HG03175 (cell line): Measurements from ENCODE around the gene TNFRSF14.

ENCODE experiments used
- ATAC-seq: cut with Tn5 transposase; IDR thresholded peaks from one replicate; pipeline ENCODE4 v1.9.1; 2021; ENCODE audit warnings: mild to moderate bottlenecking, moderate library complexity; ENCODE audit not compliant: unreplicated experiment

Gene TNFRSF14

DNA sequence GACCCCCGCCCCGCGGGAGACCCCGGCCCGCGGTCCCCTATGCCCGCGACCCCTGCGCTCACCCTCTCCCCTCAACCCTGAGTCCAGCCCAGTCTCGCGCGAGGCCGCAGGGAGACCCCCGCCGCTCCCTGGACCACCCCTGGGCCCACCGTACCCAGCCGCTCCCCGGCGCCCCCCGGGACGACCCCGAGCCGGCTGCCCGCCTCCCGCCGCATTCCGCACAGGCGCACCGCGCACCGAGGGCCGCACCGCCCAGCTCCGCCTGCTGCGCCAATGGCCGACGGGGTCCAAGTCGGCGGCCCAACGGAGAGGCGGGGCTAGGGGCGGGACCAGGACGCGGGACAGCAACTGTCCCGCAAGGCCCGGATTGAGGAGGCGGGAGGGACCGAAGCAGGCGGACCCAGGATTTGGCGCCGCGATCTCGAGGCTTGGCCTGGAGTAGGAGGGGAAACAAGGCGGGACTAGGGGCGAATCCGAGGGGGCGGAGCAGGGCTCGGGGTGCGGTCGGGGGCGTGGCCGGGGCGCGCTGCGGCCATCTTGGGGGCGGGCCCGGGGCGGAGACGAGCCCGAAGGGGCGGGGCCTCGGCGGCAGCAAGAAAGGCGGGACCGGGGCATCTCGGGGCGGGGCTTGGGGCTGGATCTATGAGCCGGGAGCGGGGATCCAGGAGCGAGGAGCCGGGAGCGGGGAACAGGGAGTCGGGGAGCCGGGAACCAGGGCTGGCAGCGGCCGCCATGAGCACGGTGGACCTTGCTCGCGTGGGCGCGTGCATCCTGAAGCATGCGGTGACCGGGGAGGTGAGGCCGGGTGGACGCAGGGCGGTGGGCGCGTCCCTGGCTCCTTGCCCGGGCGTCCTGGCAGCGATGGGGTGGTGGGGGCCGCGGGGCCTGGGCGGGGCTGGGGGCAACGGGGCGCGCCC lies 30.2 kb downstream of the TNFRSF14 start, which contains the start of gene PRXL2B:
PRXL2B (plus strand) TSS at position 624 of the 917 bp plus-strand sequence; CDS start at position 733, 109 bp downstream.
- peak; percentile 71 for ATAC-seq

DNA sequence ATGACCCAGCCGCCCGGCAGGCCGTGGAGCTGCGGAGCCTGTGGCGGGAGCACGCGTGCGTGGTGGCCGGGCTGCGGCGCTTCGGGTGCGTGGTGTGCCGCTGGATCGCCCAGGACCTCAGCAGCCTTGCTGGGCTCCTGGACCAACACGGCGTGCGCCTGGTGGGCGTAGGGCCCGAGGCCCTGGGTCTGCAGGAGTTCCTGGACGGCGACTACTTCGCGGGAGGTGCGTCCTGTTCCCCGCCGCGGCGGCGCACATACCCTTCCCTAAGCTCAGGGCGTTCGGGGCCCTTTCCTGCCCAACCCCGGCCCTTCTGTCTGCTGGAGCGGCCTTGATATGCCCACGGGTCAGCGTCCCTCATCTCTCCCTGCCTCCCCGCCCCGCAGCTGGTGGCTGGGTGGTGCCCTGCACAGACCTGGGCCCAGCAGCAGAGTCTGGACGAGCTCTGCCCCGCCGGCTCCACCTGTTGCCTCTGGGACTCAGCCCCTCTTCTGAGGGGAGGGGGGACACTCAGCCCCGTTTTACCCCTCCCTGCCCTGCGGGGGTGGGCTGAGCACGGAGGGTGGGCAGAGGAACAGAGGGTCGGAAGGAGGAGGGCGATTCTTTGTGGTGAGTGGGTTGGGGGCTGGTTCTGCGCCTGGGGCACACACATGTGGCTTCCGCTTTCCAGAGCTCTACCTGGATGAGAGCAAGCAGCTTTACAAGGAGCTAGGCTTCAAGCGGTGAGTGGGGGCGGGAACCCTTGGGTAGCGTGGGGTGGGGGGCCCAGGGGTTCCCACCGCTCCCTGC lies 31.1 kb downstream of the TNFRSF14 start:
- ATAC-seq, result no peak

DNA sequence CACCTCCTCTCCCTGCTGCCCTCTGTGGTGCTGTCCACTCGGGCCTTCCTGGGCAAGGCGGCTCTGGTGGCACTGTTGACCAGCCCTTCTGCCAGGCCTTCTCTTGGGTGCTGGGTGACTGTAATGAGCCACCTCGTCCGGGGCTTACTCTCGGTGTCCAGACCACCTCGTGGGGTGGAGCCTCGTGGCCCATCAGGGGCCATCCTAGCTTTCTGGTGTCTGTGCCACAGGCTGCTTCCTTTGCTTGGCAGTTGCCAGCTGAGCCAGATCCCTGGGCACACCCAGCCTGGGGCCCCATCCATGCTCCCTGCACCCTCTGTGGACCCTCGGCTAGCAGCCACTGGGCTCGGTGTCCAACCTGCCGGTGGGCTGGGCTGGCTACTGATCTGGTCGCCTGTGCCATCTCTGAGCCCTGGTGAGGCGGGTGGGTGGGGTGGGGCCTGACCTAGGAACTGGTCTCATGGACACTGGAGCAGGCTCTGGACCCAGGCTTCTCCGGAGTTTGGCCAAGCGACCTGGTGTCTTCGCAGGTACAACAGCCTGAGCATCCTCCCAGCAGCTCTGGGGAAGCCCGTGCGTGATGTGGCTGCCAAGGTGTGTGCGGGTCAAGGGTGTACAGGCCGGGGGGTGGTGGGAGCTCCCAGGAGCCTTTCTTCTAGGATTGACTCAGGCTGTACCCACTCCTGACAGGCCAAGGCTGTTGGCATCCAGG lies 31.8 kb downstream of the TNFRSF14 start:
- no peak for ATAC-seq

DNA sequence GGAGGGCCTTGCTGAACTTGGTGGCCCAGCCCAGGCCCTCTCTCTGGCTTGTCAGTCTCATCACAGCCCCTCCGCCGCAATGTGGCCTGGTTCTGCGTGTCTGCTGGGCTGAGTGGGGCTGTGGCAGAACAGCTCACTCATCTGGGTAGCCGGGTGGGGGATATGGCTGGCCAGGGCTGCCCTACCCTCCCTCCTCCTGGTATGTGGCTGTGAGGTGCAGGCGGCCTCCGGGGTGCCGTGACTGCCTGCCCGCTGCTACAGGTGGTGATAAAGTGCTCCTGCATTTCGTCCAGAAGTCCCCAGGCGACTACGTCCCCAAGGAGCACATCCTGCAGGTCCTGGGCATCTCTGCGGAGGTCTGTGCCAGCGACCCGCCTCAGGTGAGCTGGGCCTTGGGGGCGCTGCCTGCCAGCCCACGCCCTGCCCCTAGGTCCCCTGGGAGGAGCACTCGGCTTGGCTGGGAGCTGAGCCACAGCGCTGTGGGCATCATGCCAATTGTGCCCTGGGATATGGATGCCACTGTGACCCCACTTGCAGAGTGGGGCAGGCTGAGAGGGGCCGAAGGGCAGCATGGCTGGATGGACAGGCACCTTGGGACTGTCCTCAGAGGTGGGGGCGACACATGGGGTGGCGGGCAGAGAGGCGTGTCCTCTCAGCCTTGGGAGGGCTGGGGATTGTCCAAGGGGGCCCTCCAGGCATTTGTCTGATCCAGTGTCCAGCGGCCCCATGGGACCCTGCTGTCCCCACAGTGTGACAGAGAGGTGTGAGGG lies 32.7 kb downstream of the TNFRSF14 start:
- no peak for ATAC-seq

DNA sequence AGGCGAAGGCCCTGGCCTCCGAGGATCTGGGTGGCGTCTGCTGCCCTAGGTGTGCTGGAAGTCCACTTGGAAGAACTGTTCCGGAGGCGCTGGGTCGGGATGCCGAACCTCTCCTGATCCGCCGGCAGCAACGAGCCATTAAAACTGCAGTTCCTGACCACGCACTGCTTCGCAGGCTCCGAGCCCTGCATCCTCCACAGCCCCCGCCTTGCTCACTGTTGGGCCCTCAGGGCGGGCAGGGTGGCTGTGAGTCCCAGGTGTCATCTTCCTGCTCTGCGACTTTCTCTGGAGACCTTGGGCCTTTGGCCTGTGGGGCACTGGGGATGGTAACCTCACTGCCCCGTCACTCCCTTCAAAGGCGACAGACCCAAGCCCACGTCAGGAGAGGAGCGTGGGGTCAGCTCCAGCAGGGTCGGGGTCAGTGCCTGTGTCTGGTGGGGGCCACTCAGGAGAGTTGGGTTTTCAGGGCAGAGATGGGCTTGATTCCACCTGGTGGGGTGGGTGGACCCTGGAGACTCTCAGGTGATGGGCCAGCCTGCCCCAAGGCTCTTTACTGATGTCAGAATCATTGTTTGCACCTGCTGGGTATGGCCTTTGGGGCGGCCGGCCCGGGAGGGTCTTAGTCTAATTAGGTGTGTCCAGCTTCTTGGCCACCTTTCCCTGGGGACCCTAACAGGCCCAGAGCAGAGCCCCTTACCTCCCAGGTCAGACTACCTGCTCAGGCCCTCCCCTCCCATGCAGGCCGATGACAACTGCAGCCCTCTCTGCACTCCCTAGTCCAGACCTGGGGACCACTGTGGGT lies 33.5 kb downstream of the TNFRSF14 start:
- ATAC-seq, result no peak

DNA sequence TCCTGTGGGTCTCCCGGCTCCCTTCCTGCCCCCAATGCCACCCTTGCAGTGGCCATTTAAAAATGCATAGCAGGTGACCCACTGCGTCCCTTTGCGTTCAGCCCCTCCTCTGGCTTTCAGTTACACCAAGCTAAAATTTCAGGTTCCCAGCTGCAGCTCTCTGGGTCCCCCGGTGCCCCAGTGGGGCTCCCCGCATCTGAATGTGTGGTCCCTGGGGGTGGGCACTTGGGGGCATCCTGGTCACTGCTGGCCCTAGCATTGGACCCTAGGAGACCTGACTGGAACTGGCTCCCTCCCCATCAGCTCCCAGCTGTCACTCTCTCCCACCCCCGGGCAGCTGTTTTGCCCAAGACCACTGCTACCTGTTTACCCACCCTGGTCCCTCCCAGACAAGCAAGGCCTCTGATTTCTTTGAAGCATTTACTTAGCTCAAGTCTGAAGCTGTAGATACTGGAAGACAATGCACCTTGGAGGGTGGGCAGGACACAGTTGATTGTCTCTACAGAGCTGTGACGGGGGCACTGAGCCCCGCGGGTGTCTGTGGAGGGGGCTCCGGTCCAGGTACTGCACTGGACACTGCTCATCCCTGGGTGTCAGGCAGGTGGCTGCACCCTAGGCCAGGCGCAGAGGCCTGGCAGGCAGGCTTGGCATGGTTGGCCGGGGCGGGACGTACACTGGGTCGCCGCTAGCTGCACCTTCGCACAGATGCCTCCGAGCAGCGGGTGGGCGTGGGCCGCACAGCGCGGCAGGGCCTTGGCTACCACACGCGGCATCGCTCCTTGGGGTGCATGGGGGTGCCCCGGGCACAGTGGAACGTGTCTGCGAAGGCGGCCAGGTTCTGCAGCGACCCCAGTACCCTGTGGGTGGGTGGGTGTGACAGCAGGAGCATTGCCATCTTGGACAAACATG lies 34.3 kb downstream of the TNFRSF14 start:
- ATAC-seq, result no peak

DNA sequence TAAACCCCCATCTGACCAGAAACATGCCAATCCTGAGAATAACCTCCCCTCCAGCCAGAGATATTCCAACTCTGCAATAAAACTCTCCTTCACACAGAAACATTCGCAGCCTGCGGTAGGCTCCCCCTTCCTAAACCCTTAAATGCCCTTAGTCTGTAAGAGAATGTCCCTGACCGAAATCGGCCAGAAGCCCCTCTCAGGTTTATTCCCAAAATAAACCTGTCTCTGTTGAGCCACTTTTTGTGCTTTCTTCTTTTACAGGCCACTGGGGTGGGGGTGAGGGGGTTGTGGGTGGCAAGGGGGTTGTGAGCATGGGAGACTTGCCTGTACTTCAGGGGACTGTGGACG lies 35.0 kb downstream of the TNFRSF14 start:
- no peak for ATAC-seq

DNA sequence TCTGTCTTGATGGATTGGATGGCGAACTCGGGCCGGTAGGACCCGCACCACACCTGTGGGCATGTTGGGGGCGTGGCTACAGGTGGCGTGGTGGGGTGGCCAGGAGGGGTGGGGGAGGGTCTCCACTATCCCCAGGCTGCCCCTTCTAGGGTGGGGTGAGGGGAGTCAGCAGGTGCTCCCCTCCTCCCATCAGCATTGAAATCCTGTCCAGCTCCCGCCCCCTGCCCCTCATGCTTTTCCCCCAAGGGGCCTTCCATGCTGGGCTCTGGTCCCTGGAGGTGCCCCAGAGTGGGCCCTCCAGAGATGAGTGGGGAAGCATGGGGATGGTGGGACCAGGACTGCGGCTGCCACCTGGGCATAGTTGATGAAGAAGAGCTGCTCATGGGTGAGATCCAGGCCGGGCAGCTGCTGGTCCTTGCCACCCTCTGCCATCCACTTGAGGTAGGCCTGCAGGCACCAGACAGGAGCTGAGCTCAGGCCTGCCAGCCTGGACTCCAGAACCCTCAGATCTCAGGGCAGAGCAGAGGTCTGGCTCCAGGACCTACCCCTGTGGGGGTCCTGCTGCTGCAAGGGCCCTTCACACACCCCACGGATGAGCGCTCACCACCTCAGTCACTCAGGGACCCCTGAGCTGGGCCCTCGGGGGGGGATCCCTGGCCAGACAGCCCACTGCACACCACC lies 35.5 kb downstream of the TNFRSF14 start:
- no peak for ATAC-seq

DNA sequence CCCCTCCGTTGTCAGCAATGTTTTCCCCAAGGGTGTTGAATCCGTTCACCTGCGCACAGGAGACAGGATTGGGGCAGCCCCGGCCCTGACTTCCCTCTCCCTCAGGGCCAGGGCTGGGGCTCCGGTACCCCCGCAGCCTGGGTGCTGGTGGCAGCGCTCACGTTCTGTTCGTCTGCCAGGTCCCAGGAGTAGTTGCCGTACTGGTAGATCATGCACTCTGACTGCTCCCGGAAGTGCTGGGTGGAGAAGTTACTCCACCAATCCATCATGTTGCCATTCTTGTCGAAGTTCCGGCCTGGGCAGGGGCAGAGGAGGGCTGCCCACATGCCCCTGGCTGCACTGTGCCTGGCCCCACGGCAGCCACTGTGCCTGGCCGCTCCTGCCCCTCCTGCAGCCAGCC lies 36.5 kb downstream of the TNFRSF14 start:
- ATAC-seq, result no peak

DNA sequence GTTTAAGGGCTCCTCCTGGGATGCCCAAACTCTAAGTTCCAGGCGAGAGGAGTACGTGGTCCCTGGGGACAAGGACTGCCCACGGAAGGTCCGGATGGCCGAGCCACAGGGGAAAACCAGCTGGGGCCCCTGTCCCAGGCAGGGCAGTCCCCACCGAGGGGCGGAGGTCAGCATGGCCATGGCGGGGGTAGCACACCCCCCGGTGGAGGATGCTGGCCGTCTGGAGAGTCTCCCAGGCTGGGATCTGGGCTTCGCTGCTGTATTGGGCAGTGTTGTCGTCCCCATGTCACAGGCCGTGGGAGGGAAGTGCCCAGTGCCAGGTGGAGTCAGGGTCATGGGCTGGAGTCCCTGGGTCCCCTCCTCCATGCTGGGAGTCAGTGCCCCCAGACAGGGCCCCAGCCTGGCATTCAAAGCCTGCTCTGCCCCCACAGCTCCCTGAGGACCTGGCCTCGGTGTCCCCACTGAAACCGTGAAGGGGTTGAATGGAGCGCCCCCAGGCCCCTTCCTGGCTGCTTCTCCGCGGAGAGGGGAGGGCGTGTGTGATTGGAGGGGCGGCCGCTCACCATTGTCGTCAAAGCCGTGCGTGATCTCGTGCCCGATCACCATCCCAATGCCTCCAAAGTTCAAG lies 37.2 kb downstream of the TNFRSF14 start:
- no peak for ATAC-seq

DNA sequence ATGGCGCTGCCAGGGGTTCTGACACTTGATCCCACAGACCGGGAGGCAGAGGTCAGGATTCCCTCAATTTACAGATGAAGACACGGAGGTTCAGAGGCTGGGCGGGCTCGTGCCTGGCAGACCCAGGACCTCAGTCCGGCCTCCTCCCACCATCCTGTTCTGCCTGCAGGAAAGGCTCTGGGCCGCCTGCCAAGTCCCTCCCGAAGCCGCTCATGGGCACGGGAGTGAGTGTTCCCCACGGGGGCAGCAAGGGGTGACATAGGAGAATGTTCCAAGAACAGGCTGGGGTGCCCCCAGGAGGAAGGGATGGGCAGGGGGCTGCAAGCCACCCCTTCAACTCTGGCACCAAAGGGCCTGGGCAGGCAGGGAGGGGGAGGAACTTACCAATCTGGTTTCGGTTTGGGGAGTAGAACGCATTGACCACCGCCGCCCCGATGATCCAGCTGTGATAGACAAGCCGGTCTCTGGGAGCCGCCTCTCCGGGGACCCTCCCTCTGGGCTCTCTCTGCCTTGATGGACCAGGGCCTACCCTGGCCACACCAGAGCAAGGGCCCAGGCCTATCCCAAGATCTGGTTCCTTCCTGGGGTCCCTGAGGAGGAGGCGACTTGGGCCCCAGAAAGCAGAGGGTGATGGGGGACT lies 38.0 kb downstream of the TNFRSF14 start:
- ATAC-seq, result no peak

DNA sequence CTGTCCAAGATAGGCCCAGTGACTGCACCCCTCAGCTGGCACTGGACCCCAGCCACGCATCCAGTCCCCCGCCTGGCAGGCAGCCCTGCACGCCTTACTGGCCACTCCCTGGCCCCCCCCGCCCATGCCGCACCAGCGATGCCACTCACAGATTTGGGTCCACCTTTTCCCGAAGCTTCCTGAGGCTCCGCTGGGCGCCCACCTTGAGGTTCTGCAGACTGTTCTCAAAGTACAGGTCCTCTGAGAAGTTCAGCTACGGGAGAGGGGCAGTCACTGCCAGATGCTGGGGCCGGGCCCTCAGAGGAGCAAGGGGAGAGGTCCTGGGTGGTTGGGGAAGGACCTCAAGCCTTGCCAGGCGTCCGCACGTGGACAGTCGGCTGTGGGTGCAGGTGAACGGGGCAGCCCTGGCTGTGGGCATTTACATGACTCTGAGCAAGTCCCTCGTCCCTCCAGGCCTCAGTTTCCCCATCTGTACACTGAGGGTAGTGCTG lies 38.5 kb downstream of the TNFRSF14 start:
- no peak for ATAC-seq

DNA sequence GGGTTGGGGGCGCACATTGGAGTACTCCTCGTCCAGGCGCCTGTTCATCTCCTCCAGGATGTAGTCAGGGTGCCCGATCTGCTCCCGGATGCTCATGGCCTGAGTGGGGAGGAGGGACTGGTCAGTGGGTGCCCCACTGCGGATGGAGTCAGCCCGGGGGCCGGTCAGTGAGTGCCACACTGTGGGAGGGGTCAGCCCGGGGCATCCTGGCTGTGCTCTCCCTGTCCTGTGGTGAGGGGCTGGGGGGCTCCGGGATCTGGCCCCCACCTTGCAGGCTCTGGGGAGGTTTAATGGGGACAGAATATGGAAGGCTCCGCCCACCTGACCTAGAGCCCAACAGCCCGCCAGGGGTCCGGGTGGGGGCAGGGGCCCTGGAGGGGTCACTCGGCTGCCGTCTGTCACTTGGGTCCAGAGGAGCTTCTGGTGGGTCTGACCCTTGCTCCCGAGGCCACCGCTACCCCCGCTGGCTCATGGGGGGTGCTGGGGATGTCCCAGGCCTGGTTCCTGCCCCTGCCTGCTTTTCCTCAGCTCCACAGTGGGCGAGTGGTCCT lies 39.2 kb downstream of the TNFRSF14 start:
- ATAC-seq, result no peak

DNA sequence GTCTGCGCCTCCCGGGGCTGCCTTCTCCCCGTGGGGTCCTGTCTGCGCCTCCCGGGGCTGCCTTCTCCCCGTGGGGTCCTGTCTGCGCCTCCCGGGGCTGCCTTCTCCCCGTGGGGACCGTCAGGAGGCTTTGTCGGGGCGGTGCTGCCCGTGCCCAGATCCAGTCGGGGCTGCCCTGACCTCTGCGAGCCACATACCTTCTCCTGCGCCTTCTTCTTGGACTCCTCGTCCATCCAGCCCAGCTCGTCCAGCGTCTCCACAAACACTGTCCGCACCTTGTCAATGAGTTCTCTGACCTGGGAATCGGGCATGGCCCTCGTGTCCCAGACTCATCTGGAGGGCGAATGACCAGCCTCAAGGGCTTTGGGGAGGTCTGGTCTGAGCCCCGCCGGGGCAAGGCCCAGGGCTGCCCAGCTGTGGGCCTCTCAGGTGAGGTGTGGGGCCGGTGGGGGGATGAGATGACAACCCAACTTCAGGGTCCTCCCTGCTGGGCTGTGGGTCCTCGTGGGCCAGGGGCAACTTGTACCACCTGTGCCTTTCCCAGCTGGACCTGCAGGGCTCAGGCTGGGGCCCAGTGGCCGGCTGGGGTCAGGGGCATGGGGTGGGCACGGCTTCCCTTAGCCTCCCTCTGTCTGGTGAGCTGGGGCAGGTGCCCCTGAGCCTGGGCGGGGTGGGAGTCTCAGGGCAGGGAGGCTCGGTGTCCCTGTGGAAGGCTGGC lies 39.8 kb downstream of the TNFRSF14 start:
- ATAC-seq, result no peak

DNA sequence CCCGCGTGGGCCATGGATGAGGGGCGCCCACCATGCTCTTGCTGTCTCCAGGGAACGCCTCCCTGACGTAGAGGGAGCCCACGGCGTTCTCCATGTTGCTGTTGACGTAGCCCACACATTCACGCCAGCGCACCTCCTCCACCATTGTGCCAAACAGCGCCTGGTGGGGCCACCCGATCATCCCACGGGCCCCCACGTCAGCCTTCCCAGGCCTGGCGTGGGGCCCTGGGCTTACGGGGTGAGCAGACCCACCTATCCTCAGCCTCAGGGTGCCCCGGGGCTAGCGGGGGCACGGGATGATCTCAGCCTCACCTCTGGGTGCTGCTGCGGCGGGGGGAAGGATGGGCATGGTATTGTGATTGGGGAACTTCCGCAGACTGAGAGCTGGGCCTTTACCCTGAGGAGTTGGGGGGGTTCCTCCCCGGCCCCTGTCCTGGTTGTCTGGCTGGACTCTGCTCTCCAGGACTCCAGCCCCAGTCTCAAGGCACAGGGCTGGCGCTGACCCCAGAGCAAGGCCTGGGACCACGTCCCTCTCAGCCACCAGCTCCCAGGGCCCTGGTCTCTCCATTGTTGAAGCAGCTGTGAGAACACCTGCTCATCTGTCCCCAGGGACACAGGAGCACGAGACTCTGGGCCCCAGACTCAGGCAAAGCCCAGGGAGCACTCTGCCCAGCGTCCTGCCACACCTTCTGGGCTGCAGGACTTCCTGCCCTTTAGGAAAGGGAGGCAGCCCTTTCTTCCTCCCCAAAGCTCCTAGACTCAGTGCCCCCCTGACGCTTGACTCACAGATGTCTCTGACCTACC lies 40.6 kb downstream of the TNFRSF14 start:
- ATAC-seq, result no peak
